Measurements from ENCODE around the gene LMTK2. TPM values are rescaled to one million over a fixed set of nuclear protein-coding genes. Genes with fewer than 3 reads are reported as not detected.

The LMTK2 gene
- total RNA-seq, 1 donor from 2014 or later, result 12.7 TPM

GRCh38 chr7:98252425-98253054 lies 145.9 kb downstream of the LMTK2 start:
- ATAC-seq, result no peak
- DNase-seq (ENCODE audit: low spot score), result no peak

GRCh38 chr7:98254516-98254915 lies 147.9 kb downstream of the LMTK2 start:
- DNase-seq (ENCODE audit: low spot score), result no peak
- no peak for ATAC-seq

- ATAC-seq, result no peak
- no peak for DNase-seq (ENCODE audit: low spot score)
Measured at GRCh38 chr7:98254951-98255610, 148.4 kb downstream of the LMTK2 start.

- no peak for ATAC-seq
- DNase-seq (ENCODE audit: low spot score), result no peak
Measured at GRCh38 chr7:98256431-98256830, 149.8 kb downstream of the LMTK2 start.

- ATAC-seq, result no peak
- DNase-seq (ENCODE audit: low spot score), result no peak
Measured at GRCh38 chr7:98257701-98258100, 151.0 kb downstream of the LMTK2 start.

Other genes starting within 250 kb of the LMTK2 start
- gene ASNS, start 234.5 kb upstream of the LMTK2 start, total RNA-seq, result 1.2 TPM
- not detected for gene OCM2, start 116.7 kb upstream of the LMTK2 start, total RNA-seq
- gene BHLHA15, start 104.6 kb downstream of the LMTK2 start, total RNA-seq, result 2.6 TPM
- gene TECPR1, start 145.4 kb downstream of the LMTK2 start, total RNA-seq, result 17.3 TPM
- 137 TPM for gene BRI3, start 174.8 kb downstream of the LMTK2 start, total RNA-seq